Left lobe of liver (tissue), 2 donors: Measurements from ENCODE around the gene ITGB8. TPM values are rescaled to one million over a fixed set of nuclear protein-coding genes. Genes with fewer than 3 reads are reported as not detected.

Experiments
- ATAC-seq: fragments of 200-7000 bp; cut with Tn5 transposase; one replicate; pipeline ENCODE4 v1.9.1; 2020; ENCODE audit warnings: mild to moderate bottlenecking, moderate library complexity
- DNase-seq: peaks from one replicate; pipeline ENCODE4 v3.0.0-alpha.2; 2020; ENCODE audit warnings: low spot score
- total RNA-seq: library from RNA; stranded (reverse); gene quantifications from one replicate; pipeline ENCODE4 v1.2.1, GENCODE V29; 2021
- donor health status: DM: no; HTN: no; CAD: no; lungs with moderate emphysema.
- donor health status: DM: no; HTN: yes; CAD: no.

ITGB8 gene
- total RNA-seq, 1 donor from 2014 or later = 1.3 TPM

GRCh38 chr7:20449176-20449575, 118.5 kb downstream of the ITGB8 start:
- no peak for ATAC-seq
- no peak for DNase-seq

- no peak for ATAC-seq
- no peak for DNase-seq
These were observed 119.8 kb downstream of the ITGB8 start for GRCh38 chr7:20450536-20450935.

DNA sequence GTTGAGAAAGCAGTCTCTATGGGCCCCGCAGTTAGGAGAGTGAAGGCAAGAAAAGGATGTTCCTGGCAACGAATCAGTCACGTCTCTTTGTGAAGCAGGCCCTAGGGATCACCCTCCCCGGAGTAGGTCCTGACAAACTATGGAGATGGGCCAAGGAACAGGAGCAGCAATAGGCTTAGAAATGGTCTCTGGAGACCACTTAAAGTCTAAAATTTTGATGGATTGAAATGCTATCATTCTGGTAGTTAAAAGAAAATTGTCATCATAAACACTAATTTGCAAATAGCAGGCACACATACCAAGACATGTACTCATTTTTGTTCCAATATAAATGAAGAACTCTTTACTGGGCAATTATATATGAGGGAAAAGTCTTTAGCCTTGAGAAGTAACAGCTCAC, 123.5 kb downstream of the ITGB8 start:
- DNase-seq (no peak), ATAC-seq (no peak)

- no peak for DNase-seq
- ATAC-seq = no peak
These were observed 126.0 kb downstream of the ITGB8 start for GRCh38 chr7:20456701-20457100.

- ATAC-seq = no peak
These were observed 127.8 kb downstream of the ITGB8 start for GRCh38 chr7:20458521-20458920.

DNA sequence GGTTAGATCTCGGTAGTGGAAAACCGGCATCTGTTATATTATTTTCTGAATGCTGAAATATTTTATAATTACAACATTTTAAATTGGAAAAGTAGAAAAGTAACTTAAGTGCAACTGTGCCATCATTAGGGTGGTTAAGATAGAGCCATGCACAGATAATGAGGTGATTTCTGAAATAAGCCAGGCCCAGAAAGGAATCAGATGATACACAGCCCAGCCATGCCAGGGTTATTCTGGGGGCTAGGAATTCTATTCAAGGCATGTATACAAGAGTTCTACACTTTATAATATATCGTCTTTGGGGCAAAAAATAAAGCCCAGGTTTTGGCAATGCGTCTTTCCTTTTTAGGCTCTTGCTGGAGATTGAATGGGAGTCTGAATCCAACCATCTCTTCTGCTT, 128.7 kb downstream of the ITGB8 start:
- DNase-seq (no peak), ATAC-seq (no peak)

More at GRCh38 chr7:20458521-20458920, 127.8 kb downstream of the ITGB8 start:
- no peak for DNase-seq

- ATAC-seq (no peak), DNase-seq (no peak)
These were observed 134.2 kb downstream of the ITGB8 start for GRCh38 chr7:20464891-20465290.

Other genes starting within 250 kb of the ITGB8 start
- 0.38 TPM for gene MACC1, start 113.5 kb upstream of the ITGB8 start, total RNA-seq